HG03457 (cell line): ENCODE data around the gene VAV3.

Experiments
- ATAC-seq: cut with Tn5 transposase; IDR thresholded peaks from one replicate; pipeline ENCODE4 v1.9.1; 2021; ENCODE audit warnings: moderate number of reproducible peaks; ENCODE audit not compliant: unreplicated experiment

The VAV3 gene

DNA sequence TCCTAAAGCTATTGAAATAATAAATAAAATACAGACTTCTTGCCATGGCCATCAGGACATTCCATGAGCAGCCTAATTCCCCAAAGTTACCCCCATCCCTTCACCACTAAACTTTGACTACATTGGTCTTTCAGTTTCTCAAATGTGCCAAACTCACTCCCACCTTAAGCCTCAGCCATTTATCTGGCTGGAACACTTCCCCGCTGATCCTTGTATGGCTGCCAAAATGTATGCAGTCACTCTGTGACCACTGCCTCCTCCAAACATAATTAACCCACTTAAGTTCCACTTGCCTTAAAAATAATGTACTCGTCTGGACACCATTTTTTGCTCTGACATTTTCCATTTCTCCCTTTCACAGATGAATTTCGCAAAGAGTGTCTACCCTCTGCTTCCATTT lies 416.7 kb downstream of the VAV3 start:
- ATAC-seq = no peak

DNA sequence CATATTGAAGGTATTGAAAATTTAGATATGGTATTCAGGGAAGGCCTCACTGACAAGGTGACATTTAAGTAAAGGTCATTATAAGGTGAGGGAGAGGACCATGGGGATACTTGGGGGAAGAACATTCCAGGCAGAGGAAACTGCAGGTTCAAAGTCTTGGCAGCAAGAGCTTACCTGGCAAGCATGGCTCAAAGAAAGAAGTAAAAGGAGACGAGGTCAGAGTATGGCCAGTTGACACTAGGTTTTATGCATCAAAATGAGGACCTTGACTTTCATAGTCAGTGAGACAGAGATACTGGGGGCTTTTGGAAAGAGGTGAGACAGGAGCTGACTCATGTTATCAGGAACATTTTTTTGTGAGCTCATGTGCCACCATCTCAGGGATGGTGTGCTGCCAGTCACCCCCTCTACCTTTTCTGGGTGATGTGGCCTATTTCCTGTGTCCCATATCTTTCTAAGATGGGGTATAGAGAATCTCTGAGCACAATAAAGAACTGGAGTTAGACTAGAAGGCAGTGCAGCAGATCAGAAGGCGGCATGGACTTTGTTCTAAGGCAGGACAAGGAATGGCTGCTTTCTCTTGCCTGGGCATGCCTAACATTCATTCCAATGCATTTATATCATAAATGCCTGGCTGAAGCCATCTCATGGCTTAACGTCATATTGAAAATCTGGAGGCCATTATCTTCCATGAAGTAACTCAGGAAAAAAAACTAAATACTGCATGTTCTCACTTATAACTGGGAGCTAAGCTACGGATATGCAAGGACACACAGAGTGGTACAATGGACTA lies 417.4 kb downstream of the VAV3 start:
- ATAC-seq = no peak

DNA sequence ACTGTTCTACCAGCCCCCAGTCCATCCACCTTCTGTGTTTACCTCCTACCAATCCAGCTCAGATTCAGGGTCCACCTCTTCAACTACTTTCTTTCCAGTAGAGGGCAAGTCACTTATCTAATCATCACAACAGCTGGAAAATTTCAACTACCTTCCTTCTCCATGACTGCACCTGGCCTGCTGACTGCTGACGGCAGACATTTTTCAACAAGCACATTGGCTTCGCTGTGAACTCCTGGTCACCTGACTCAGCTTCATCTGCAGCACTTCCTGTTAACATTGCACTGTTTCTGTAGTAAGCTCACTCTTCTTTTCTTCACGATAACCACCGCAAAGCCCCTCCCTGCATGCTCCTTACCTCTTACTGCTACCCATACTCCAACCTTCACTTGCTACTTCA lies 418.4 kb downstream of the VAV3 start:
- no peak for ATAC-seq

DNA sequence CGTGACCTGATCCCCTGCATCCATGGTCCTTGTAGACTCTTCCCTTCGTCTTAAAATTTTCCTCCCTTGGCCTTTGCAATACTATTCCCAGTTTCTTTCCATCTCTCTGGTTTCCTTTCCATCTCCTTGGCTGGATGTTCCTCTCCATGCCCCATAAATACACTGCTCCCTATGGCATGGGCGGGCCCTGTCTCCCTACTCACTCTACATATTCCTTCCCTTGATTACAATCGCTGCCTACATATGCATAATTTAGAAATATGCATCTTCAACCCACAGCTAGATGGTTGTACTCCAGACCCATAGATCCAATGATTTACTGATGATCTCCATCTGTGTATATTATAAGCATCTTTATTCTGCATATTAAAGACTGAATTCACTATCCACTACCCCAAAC lies 419.1 kb downstream of the VAV3 start:
- no peak for ATAC-seq

DNA sequence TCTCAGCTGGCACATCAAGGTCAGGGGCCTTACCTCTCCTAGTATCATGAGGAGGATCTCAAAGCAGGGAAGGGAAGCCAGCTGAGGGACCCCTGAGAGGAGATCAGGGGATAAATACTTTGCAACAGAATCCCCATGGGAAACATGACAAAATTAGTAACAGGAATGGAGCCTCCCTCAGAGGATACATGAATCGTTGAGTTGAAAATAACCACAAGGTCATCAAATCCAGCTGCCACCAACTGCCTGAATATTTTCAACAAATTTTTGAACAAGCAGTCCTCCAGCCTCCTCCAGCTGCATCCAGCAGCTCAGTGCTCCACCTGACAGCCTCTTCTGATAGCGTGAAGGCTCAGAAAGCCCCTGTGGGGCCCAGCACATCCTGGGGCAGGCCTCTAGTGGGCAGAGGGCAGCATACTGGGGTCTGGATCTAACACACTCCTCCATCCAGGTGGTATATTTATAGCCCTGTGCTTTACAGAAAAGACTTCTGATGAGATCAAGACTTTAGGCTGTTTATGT lies 419.9 kb downstream of the VAV3 start:
- ATAC-seq = no peak

DNA sequence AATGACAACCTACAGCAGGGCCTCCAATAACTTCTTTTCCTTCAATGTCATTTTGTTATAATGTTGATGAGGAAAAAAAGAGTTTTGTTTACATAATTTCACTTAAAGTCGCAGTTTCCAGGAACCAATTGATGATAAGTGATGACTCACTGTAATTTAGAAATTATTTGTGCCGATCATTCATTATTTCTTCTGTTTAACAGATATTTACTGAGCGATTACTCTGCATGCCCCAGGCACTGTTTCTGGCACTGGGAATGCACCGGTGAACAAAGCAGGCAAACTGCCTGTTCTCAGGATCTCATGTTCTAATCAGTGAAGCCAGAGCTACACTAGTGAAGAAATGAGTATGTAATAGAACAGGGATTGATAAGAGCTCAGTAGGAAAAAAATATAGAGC lies 420.7 kb downstream of the VAV3 start:
- no peak for ATAC-seq

DNA sequence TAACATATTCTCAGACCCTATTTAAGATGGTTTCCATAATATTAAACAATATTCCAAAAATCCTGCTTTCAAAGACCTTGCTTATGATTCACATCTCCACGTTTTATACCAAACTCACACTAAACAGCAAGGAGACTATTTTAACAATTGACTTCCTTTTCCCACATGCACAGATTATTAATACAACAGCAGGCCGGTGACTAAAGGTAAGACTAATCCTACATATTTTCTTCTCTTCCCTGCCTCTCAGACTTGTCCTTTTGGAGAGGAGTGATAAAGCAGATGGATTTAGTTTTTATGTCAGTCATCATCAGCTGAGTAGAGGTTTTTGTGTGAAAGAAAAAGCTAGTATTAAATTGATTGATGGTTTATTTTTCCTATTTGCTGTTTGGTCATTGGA lies 423.6 kb downstream of the VAV3 start:
- no peak for ATAC-seq

DNA sequence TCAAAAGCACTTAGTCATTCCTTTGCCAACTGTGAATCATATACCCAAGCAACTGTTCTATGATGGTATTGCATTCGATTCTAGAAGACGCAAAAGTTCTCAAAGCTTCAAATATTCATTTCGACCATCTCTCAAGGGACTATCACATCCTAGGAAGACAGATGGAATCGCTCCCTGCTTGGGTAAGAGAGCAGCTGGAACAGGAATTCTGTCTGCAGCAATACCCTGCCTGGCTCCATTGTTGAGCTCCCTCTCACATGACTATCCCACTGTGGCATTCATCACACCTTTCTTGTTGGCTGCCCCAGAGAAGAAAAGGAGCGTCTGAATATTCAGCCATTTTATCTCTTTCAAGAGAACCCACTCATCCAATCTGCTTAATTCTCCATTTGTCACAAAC lies 426.5 kb downstream of the VAV3 start:
- no peak for ATAC-seq

DNA sequence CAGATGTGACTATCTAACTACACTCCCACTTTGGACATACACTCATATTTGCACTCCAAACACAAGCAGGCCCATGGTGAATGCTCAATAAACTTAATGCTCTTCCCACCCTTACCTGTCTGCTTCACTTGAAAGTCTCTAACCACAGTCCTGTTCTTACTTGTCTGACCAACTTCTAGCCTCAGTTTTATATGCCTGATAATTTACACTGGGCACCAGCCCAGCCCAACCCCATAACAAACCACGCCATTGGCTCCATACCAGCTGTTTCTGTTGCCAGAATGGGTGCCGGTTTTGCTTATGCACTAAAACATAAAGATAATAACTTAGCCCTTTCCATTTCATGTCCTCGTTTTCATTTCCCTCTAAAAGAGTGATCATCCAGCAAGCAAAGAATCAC lies 428.7 kb downstream of the VAV3 start:
- ATAC-seq = no peak

DNA sequence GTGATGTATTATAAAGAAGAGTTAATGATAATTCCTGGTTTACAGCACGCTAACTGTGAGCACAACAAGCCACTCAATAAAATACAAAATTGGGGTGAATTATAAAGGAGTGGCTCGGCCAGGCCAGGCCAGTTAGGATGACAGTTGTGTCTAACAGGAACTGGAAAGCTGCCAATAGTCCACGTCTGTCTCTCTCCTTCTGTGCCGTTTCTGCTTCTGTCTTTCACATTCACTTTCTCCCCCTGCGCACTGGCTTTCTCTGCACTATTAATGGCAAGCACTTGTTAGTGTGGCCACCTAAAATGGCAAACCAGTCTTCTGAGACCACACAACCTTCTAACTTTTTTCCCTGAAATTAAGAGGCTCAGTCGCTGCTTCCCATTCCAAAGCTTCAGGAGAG lies 429.9 kb downstream of the VAV3 start:
- ATAC-seq = no peak

DNA sequence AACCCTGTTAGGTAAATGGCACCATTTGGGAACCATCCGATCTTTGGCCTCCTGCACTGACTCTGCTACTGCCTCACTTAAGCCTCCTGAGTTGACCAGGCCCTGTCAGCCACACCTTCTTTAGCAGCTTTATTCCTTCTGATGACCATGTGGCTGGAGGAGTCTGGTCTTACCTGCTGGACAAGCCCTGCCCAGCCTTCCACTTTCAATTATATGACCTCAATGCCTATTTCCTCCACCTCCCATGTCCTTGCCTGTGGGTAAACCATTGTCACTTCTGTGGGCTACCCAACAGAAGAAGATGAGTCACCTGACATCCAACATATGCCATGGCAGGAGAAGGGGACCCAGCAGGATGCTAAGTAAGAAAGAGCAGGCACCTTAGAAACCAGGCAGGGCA lies 430.3 kb downstream of the VAV3 start:
- ATAC-seq = no peak

DNA sequence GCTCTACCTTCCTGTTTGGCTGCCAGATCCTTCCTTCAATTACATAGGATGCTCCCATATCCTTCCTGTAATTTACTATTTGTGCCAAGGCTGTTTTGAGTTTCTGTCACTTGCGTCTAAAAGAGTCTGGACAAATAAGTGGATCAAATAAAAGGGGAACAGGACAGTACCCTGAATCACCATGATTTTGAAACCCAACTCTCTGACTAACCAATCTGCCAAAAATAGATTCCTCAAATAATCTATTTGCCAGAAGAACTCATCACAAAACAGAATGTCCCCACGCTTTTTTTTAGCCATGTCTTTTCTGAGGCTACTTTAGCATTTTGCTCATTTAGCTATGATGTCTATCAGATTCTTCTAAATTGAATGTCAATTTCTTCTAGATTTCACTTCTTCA lies 431.5 kb downstream of the VAV3 start:
- no peak for ATAC-seq

DNA sequence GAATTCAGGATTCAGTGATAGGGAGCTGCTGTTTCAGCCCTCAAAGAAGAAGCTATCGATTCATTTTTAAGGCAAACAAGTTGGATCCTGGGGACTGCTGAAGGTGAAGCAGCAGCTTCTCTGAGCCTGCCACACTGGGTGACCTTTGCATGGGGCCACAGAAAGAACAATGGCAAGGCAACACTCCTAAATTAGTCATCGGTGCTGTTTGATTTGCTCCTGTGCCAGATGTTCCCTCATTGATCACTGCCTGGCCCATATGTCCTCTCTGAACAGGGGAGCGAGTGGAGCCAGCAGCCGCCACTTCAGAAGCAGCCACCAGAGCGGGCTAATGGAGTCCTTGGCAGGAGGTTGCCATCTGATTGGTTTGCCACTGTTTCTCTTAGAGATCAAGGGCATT lies 432.7 kb downstream of the VAV3 start:
- ATAC-seq = no peak

DNA sequence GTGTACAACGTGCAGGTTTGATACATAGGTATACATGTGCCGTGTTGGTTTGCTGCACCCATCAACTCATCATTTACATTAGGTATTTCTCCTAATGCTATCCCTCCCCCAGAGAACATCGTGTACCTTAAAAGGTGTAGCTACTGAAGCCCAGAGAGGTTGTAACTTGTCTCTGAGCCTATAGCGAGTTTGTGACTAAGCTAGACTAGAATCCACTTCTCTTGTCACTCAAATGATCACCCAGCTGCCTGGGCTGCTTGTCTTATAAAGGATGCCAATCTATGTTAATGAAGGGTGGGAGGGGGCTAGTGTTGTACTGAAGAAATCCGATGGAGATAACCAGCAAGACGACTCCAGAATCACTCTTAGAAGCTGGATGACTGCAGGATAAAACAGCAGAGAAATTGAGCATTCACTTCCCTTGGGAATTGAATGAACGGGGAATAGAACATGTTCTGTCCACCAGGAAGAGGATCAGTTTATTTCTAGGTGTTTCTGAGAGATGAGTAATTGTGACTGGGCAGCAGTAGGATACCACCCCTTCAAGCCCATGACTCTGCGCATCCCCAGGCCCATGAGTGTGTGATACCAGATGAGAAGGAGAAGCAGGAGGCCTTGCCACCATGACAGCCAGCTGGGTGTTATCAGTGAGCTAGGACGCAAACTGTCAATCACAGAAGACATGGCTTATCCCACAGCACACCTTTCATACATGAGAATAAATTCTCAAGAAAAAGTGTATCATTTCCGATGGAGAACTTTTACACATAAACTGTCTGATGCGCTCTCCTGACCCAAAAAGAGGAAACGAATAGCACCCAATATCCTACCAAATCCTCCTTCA lies 433.7 kb downstream of the VAV3 start:
- ATAC-seq = no peak

DNA sequence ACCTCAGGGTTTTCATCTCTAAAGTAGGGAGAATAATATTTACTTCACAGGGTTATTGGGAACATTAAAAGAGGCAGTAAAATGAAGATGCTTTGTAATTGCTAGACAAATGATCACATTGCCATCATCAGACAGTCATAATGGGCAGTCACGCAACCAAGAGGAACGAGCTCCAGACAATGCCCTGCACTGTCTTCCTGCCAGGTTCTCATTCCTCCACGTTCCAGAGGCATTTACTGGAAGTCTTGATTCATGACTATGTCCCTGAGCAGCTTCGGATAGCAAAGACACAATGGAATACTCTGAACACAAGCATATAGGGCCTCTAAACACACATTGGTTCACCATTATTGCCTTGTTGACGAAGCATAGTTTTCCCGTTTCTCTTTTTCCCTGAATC lies 434.4 kb downstream of the VAV3 start:
- no peak for ATAC-seq

DNA sequence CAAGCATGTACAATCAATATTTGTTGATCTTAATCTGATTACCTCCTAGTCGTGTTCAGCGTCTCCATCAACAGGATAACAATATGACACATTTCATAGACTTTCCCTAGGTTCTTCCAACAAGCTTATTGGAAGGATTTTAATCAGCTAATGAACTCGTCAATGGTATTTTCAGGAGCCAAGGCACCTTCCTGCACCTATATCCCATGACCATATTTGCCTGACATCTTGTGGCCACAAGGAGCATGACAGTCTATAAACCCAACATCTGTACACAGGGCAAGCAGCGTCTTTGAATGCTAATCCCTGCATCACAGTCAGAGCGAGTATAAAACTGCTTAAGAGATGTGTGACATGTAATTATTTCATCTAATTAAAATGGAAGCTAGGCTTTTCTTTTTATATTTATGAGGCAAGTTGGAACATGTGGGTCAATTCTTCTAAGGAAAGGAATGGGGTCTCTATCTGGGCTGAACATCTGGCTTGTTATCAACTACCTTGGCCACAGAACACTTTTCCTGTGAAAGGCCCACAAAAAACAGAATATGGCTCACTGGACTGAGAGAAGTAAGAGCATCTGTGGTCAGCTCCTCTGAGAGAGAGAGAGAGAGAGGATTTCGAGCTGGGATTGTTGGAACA lies 435.4 kb downstream of the VAV3 start:
- peak; percentile 98 for ATAC-seq

DNA sequence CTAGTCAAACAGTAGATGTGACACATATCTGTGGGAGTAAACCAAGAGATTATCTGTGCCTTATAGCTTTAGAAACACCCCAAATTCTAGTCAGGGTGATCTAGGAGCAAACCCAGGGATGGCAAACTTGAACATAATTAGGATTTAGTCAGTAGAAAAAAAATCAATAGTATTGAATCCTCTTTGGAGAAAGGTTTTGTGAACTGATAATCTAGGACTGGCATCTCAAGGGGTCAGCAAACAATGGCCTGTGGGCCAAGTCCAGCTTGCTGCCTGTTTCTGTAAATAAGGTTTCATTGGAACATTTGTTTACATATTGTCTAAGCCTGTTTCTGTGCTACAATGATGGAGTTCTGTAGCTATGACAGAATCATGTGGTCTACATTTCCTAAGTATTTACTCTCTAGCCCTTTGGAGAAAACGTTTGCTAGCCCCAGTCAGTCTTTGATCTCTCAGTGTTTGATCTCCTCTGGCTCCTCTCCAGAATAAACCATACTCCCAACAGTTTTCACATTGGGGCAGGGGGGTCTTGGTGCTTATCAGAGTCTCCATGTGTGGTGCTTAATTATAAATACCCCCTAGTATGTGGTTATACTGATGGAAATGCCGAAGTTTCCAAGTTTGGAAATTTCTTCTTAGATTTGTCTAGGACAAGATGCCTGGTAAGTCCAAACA lies 438.3 kb downstream of the VAV3 start:
- no peak for ATAC-seq

DNA sequence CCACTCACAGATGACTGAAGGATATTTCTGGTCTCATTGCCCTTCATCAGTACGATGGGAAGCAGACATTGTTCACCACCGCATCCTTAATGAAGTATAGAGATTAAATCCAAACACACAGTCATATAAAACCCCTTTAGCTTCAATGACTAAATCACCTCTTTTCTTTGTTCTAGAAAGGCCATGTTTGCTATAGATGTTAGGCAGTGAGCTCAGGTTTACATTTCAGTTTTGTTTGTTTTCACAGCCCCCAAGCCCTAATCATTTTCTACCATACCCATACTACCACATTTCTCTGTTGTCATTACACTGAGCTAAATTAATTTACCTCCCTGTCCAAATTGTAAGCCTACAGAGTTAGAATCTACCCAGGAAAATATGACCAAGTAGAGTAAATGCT lies 439.0 kb downstream of the VAV3 start:
- no peak for ATAC-seq

DNA sequence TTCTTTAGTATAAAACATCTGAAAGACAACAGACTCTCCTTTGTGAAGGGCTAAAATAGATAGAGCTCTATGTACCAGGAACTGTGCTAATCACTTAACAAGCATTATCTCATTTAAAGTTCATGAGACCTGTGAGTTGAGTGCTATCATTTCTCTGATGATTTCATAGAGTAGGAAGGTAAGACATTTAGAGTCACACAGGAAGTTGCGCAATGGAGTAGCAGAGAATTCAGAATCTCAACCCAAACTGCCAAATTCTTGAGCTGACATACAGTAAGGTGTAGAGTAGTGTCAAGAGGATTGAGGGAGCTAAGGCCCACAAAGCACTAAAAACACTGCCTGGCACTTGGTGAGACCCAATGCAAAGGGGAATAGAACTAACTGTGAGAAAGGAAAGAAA lies 439.8 kb downstream of the VAV3 start:
- ATAC-seq = no peak

DNA sequence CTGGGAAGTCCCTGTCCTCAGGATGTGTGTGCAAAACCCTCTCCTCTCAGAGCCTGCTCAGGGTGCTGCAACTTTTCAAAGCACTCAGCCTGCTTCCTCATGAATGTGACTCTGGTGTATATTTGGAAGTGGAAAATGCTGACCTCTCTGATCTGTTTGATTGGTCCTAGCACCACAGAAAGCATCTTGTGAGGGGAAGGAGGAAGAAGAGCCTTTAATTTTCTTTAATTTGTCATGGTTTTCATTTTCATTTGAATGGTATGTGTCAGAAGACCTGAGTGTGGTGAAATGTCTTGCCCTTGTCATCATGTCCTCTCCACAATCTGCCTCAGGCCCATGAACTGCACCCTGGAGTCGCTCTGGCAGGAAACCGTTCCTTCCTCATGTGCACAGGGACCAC lies 440.7 kb downstream of the VAV3 start:
- no peak for ATAC-seq

DNA sequence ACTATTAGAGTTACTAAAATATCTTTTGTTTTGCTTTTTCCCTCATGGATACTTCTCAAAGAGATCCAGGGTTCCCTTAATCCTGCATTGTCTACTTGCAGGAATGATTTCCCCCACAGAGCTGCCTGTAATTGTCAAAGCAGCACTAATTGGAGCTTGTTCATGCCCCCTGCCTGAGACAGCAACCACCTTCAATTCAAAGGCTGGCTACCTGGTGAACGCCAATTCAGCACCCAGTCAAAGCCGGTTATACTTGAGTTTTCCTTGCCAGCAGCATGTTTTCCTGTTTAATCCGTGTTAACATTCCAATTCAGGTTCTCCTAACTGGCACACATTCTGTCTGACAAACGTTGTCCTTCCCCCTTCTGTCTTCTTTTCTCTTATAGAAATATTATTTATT lies 441.2 kb downstream of the VAV3 start:
- no peak for ATAC-seq
